Thyroid gland (tissue), 4 donors: ENCODE measurements around the gene NGLY1.

Experiments used
- POLR2A ChIP-seq, 2 donors: fragments of 450-650 bp; IDR thresholded peaks; one replicate each; pipeline ENCODE4 v1.6.1; 2017; ENCODE audit warnings: antibody characterized with exemption in 2 of 2, mild to moderate bottlenecking in 2 of 2, moderate library complexity in 1 of 2
- TF ChIP-seq, protein P1 (sequence below), 6 experiments: fragments of 200-600 bp in 3 of 6; fragments of 450-650 bp in 3 of 6; sonication (generic) in 3 of 6; IDR thresholded peaks; one replicate each; pipeline ENCODE4 v1.5.1; 2016 to 2019; ENCODE audit warnings: antibody characterized with exemption in 6 of 6, mild to moderate bottlenecking in 2 of 6, inconsistent platforms in 1 of 6, moderate library complexity in 1 of 6

DNA sequence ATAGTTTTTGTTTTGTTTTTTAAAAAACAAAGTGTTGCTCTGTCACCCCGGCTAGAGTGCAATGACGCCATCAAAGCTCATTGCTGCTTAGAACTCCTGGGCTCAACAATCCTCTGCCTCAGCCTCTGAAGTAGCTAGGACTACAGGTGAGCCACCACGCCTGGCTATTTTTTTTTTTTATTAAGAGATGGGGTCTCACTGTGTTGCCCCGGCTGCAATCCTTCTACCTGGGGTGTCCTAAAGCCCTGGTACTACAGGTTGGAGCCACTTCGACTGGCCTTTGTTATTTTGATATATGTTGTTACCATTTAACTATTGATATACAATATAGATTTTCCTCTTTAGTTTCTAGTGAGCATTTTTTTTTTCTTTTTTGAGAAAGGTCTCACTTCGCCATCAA, 2.6 kb downstream of the NGLY1 start:
- TF ChIP-seq, protein P1, sequence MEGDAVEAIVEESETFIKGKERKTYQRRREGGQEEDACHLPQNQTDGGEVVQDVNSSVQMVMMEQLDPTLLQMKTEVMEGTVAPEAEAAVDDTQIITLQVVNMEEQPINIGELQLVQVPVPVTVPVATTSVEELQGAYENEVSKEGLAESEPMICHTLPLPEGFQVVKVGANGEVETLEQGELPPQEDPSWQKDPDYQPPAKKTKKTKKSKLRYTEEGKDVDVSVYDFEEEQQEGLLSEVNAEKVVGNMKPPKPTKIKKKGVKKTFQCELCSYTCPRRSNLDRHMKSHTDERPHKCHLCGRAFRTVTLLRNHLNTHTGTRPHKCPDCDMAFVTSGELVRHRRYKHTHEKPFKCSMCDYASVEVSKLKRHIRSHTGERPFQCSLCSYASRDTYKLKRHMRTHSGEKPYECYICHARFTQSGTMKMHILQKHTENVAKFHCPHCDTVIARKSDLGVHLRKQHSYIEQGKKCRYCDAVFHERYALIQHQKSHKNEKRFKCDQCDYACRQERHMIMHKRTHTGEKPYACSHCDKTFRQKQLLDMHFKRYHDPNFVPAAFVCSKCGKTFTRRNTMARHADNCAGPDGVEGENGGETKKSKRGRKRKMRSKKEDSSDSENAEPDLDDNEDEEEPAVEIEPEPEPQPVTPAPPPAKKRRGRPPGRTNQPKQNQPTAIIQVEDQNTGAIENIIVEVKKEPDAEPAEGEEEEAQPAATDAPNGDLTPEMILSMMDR (IDR thresholded peaks at IDR 0.05): no peak
- TF ChIP-seq POLR2A (IDR thresholded peaks at IDR 0.05): no peak
